GM12892 (cell line): ENCODE results near the gene RBM6.

Experiments used
- POLR2A ChIP-seq: IDR thresholded peaks from 2 replicates; pipeline ENCODE4 v1.6.1; 2011; ENCODE audit warnings: low read depth, low read length, control low read depth
- POLR2AphosphoS5 ChIP-seq: IDR thresholded peaks from 2 replicates; pipeline ENCODE4 v1.6.1; 2011; ENCODE audit warnings: low read depth, low read length, control low read depth
- TAF1 ChIP-seq: IDR thresholded peaks from 2 replicates; pipeline ENCODE4 v1.6.1; 2011; ENCODE audit warnings: low read depth, mild to moderate bottlenecking, control low read depth, low read length, borderline replicate concordance

DNA sequence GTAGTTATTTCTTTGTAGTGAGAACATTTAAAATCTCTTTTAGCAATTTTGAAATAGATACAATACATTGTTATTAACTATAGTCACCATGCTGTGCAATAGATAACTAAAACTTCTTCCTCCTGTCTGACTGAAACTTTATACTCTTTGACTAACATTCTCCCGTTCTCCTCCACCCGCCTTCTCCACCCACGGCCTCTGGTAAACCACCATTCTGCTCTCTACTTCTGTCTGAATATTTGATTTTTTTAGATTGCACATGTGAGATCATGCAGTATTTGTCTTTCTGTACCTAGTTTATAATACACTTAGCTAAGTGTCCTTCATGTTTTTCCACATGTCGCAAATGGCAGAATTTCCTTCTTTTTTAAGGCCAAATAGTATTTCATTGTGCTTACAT is 76.0 kb downstream of the RBM6 start:
- TF ChIP-seq POLR2A (no peak), POLR2AphosphoS5 (no peak), TAF1 (no peak)
